NCI-H1694 (cell line): ENCODE results near the gene UMODL1.

ENCODE experiments used
- DNase-seq: peaks from one replicate; lab custom pipeline; 2025; lab: John Stamatoyannopoulos, UW

UMODL1 gene

GRCh38 chr21:42151148-42151947 lies 80.2 kb downstream of the UMODL1 start:
- DNase-seq = no peak

- no peak for DNase-seq
Measured at GRCh38 chr21:42151948-42152220, 80.8 kb downstream of the UMODL1 start.

- DNase-seq = no peak
Measured at GRCh38 chr21:42153046-42153686, 82.0 kb downstream of the UMODL1 start.

- no peak for DNase-seq
Measured at GRCh38 chr21:42153746-42154145, 82.6 kb downstream of the UMODL1 start.

GRCh38 chr21:42154237-42155044 lies 83.3 kb downstream of the UMODL1 start:
- no peak for DNase-seq

- DNase-seq = no peak
Measured at GRCh38 chr21:42155045-42155855, 84.1 kb downstream of the UMODL1 start.

- DNase-seq = peak; percentile 65
Measured at GRCh38 chr21:42156690-42157605, 85.8 kb downstream of the UMODL1 start.

GRCh38 chr21:42157606-42158310 lies 86.6 kb downstream of the UMODL1 start:
- no peak for DNase-seq

- DNase-seq = no peak
Measured at GRCh38 chr21:42158846-42159245, 87.7 kb downstream of the UMODL1 start.

- DNase-seq = no peak
Measured at GRCh38 chr21:42159560-42160110, 88.5 kb downstream of the UMODL1 start.

GRCh38 chr21:42160111-42160721 lies 89.1 kb downstream of the UMODL1 start:
- DNase-seq = no peak

- DNase-seq = no peak
Measured at GRCh38 chr21:42160765-42161164, 89.6 kb downstream of the UMODL1 start.

GRCh38 chr21:42161401-42161955 lies 90.4 kb downstream of the UMODL1 start:
- DNase-seq = no peak

GRCh38 chr21:42161956-42162681 lies 91.0 kb downstream of the UMODL1 start:
- no peak for DNase-seq

GRCh38 chr21:42162831-42163510 lies 91.9 kb downstream of the UMODL1 start:
- no peak for DNase-seq

GRCh38 chr21:42163511-42163863 lies 92.4 kb downstream of the UMODL1 start:
- no peak for DNase-seq

- no peak for DNase-seq
Measured at GRCh38 chr21:42164064-42164789, 93.1 kb downstream of the UMODL1 start.
